A549 treated with RU486 at 1 μM for 4 hours (cell line): ENCODE results near the gene MED10. TPM values are rescaled to one million over a fixed set of nuclear protein-coding genes. Genes with fewer than 3 reads are reported as not detected.

Experiments used
- total RNA-seq: library from RNA; stranded (reverse); fragments of 200-300 nt; extraction: Qiagen RNA extraction; gene quantifications from 5 replicates; pipeline ENCODE4 v1.2.3, GENCODE V29; 2022; ENCODE audit warnings: low read depth

Gene MED10
- total RNA-seq: 73.5 to 79.8 TPM (median 78.3 TPM) in 5 replicates

GRCh38 chr5:6377905-6378765 lies at the start of gene MED10:
Gene MED10 (minus strand): TSS chr5:6378547. CDS start chr5:6378483, 64 bp downstream.

Other genes starting within 250 kb of the MED10 start
- gene UBE2QL1, start 70.3 kb upstream of the MED10 start, total RNA-seq: 0.10 to 0.18 TPM (median 0.15 TPM) in 5 replicates